Gastroesophageal sphincter (tissue), 3 donors: ENCODE data around the gene JMJD8.

Experiments
- CTCF ChIP-seq, 4 experiments: fragments of 200-600 bp in 2 of 4; fragments of 450-650 bp in 2 of 4; sonication (generic) in 1 of 4; IDR thresholded peaks; one replicate each; pipeline ENCODE4 v1.5.1; 2017 to 2019; ENCODE audit warnings: antibody characterized with exemption in 4 of 4, mild to moderate bottlenecking in 2 of 4, moderate library complexity in 2 of 4
- POLR2A ChIP-seq, 2 donors: fragments of 450-650 bp; IDR thresholded peaks; one replicate each; pipeline ENCODE4 v1.6.1; 2017; ENCODE audit warnings: antibody characterized with exemption in 2 of 2, mild to moderate bottlenecking in 2 of 2, moderate library complexity in 1 of 2

DNA sequence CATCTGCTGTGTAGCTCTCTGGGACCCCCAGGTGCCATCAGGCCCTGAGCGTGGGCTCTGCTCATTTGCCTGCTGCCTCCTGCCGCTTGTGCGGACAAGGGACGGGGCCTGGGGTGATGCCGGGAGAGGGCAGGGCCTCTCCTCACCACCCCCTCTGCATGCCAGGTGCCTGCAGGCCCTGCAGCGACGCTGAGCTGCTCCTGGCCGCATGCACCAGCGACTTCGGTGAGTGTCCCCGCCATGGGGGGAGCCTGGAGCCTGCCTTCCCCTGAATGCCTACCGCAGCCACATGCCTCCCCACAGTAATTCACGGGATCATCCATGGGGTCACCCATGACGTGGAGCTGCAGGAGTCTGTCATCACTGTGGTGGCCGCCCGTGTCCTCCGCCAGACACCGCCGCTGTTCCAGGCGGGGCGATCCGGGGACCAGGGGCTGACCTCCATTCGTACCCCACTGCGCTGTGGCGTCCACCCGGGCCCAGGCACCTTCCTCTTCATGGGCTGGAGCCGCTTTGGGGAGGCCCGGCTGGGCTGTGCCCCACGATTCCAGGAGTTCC, 32.7 kb upstream of the JMJD8 start:
- TF ChIP-seq CTCF (IDR thresholded peaks at IDR 0.05) = no peak
- no peak for TF ChIP-seq POLR2A (IDR thresholded peaks at IDR 0.05)
